Measurements from ENCODE around the gene TAS2R60. TPM values are rescaled to one million over a fixed set of nuclear protein-coding genes. Genes with fewer than 3 reads are reported as not detected.

Gene TAS2R60
- total and polyA plus RNA-seq, 2 of the 8 experiments (the other 6 are each of a cell fraction or from before 2014, with no cell fraction given): 0.15 to 0.32 TPM

- no peak for TF ChIP-seq POLR2AphosphoS5 (IDR thresholded peaks at IDR 0.05; ENCODE audit: low read depth, low read length)
- TF ChIP-seq CBX5 (IDR thresholded peaks at IDR 0.05; ENCODE audit: low read depth, low read length): no peak
- no peak for TF ChIP-seq BCL11A (IDR thresholded peaks at IDR 0.05; ENCODE audit: low read depth in 2 of 2, low read length in 2 of 2)
- TF ChIP-seq KDM5A (IDR thresholded peaks at IDR 0.05; ENCODE audit: low read length): no peak
- TF ChIP-seq RXRA (IDR thresholded peaks at IDR 0.05; ENCODE audit: insufficient read depth, low read depth, low read length): no peak
- TF ChIP-seq BACH1 (IDR thresholded peaks at IDR 0.05; ENCODE audit: low read length): no peak
- TF ChIP-seq POU5F1 (IDR thresholded peaks at IDR 0.05; ENCODE audit: low read depth, low read length): no peak
- H3K79me2 ChIP-seq (ENCODE audit: control insufficient read depth in 1 of 2, insufficient read depth in 2 of 2, low read length in 2 of 2): peaks cover 0 to 3% of the 10 kb centered on the region in 2 experiments; a peak in 2 of 4 replicates
- H2BK5ac ChIP-seq (ENCODE audit: low read depth, low read length): no peak overlapping the region
- no peak overlapping the region for H2BK120ac ChIP-seq (replicated peaks; ENCODE audit: low read depth, low read length)
- ChIA-PET CTCF (ENCODE audit: partially characterized antibody) (interaction anchor here (1.5 to 23.5 kb wide), 8 partner anchors 8 to 96 kb away, joined by 3 to 359 read pairs (median 14); partner anchors contain the start of genes EPHA1 and ZYX), POLR2A (ENCODE audit: partially characterized antibody) (interaction anchor here (1.2 to 25.2 kb wide), 5 partner anchors 8 to 139 kb away, joined by 3 to 518 read pairs (median 7); partner anchors contain the start of genes EPHA1 and ZYX)
- no peak overlapping the region for H3K23ac ChIP-seq (ENCODE audit: insufficient read length)
- no peak overlapping the region for H3K4me3 ChIP-seq (ENCODE audit: extremely low read depth in 1 of 4, insufficient read depth in 2 of 4, low read depth in 3 of 4, low read length in 4 of 4)
- H2AFZ ChIP-seq (ENCODE audit: low read length): no peak overlapping the region
- H4K20me1 ChIP-seq (replicated peaks in 1 of 2; ENCODE audit: control insufficient read depth in 1 of 2, insufficient read depth in 2 of 2, low read length in 2 of 2): peaks cover 18 to 37% of the 10 kb centered on the region in 2 experiments
- H3K18ac ChIP-seq (ENCODE audit: extremely low read depth, low read length): no peak overlapping the region
- H2AK5ac ChIP-seq (ENCODE audit: low read depth, low read length): no peak overlapping the region
- H3K36me3 ChIP-seq (ENCODE audit: control insufficient read depth in 2 of 4, insufficient read depth in 4 of 4, low read length in 3 of 4): peaks cover 49 to 93% (median 89%) of the 10 kb centered on the region in 4 experiments
- H3K4ac ChIP-seq (replicated peaks; ENCODE audit: insufficient read length, low read depth, low read length): no peak overlapping the region
- FAIRE-seq (no peak), DNase-seq (ENCODE audit: low read depth in 1 of 2, low spot score in 2 of 2) (no peak)
- H3K23me2 ChIP-seq (ENCODE audit: low read depth, low read length): no peaks in the 10 kb centered on the region
- H3K4me2 ChIP-seq (ENCODE audit: insufficient read depth in 1 of 2, low read depth in 2 of 2, low read length in 2 of 2): no peak overlapping the region
- no peak overlapping the region for H3K56ac ChIP-seq (replicated peaks; ENCODE audit: insufficient read length, low read depth, low read length)
- no peak overlapping the region for H2BK20ac ChIP-seq (ENCODE audit: low read length)
- H3K14ac ChIP-seq (ENCODE audit: insufficient read length): no peak overlapping the region
- H2BK12ac ChIP-seq (ENCODE audit: low read depth, low read length): no peak overlapping the region
- no peak overlapping the region for H2BK15ac ChIP-seq (ENCODE audit: low read length)
- peak overlapping the region; percentile 53; the same call in 1 of the 2 replicates for H4K8ac ChIP-seq (ENCODE audit: extremely low read depth, insufficient read depth, low read length)
- H4K5ac ChIP-seq (ENCODE audit: insufficient read length, low read depth, low read length): no peak overlapping the region
- no peaks in the 10 kb centered on the region for H3K4me1 ChIP-seq (replicated peaks in 1 of 4; ENCODE audit: control insufficient read depth in 3 of 4, insufficient read depth in 4 of 4, low read length in 3 of 4)
- H3K27me3 ChIP-seq (replicated peaks in 1 of 4; ENCODE audit: control insufficient read depth in 3 of 4, extremely low read depth in 1 of 4, insufficient read depth in 3 of 4, low read length in 3 of 4): no peaks in the 10 kb centered on the region
- H3K79me1 ChIP-seq (ENCODE audit: low read depth, low read length): peaks cover 2% of the 10 kb centered on the region; the same call in 1 of the 2 replicates
- WGBS, 2 experiments (ENCODE audit: extremely low coverage in 1 of 2, insufficient coverage in 1 of 2, insufficient read length in 1 of 2, insufficient replicate concordance in 2 of 2, low coverage in 1 of 2, low lambda C conversion rate in 2 of 2, missing lambda C conversion rate in 1 of 2): 73% methylated on average over 7 of the region's 7 CpGs; no CpG with 5 or more reads in 1 of the 2 experiments
- no peak overlapping the region for H3K9ac ChIP-seq (replicated peaks in 1 of 4; ENCODE audit: extremely low read depth in 1 of 4, low read depth in 3 of 4, low read length in 3 of 4)
- H4K91ac ChIP-seq (replicated peaks; ENCODE audit: insufficient read length, low read length): no peak overlapping the region
- no peak overlapping the region for H3K27ac ChIP-seq (ENCODE audit: low read depth, low read length)
- H3K9me3 ChIP-seq (ENCODE audit: insufficient read depth in 2 of 2, low read depth in 1 of 2, low read length in 1 of 2): no peaks in the 10 kb centered on the region
These were observed 47.1 kb upstream of the TAS2R60 start for GRCh38 chr7:143396182-143396581.
